ENCODE data around the gene DDX23. TPM values are rescaled to one million over a fixed set of nuclear protein-coding genes. Genes with fewer than 3 reads are reported as not detected.

Gene DDX23
- total RNA-seq, 1 experiment from 2014 or later: 80.8 TPM

DNA sequence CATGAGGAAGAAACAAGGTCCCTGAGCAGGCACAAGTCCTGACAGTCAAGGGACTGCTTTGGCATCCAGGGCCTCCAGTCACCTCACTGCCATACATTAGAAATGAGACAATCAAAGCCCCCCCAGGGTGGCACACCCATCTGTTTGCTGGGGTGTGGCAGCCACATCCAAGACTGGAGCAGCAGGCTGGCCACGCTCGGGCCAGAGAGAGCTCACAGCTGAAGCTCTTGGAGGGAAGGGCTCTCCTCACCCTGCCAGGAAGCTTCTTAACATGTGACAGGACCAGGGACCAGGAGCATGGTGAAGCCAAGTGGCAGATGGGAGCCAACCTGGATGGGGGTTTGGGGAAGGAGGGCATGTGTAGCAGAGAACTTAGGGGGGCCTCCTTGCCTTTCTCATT lies 23.7 kb downstream of the DDX23 start:
- no peaks in the 10 kb centered on the region for H3K27me3 Mint-ChIP-seq (ENCODE audit: unreplicated experiment)
- TF ChIP-seq, protein P1, sequence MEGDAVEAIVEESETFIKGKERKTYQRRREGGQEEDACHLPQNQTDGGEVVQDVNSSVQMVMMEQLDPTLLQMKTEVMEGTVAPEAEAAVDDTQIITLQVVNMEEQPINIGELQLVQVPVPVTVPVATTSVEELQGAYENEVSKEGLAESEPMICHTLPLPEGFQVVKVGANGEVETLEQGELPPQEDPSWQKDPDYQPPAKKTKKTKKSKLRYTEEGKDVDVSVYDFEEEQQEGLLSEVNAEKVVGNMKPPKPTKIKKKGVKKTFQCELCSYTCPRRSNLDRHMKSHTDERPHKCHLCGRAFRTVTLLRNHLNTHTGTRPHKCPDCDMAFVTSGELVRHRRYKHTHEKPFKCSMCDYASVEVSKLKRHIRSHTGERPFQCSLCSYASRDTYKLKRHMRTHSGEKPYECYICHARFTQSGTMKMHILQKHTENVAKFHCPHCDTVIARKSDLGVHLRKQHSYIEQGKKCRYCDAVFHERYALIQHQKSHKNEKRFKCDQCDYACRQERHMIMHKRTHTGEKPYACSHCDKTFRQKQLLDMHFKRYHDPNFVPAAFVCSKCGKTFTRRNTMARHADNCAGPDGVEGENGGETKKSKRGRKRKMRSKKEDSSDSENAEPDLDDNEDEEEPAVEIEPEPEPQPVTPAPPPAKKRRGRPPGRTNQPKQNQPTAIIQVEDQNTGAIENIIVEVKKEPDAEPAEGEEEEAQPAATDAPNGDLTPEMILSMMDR (IDR thresholded peaks at IDR 0.05; ENCODE audit: unreplicated experiment): no peak
- BruUV-seq (replicated peaks): no TSS peak
- intact Hi-C loops (cut with micrococcal nuclease; ENCODE audit: unreplicated experiment): no loop called here
- no peaks in the 10 kb centered on the region for H3K4me1 Mint-ChIP-seq (ENCODE audit: low read depth, unreplicated experiment)
- CTCF ChIA-PET: no interaction called here
- H3K36me3 Mint-ChIP-seq (ENCODE audit: insufficient read depth, unreplicated experiment): peaks cover 17% of the 10 kb centered on the region
- no peak overlapping the region for H3K27ac Mint-ChIP-seq (ENCODE audit: unreplicated experiment)
- no peak for DNase-seq
- H3K4me3 Mint-ChIP-seq (ENCODE audit: low read depth, unreplicated experiment): no peak overlapping the region
- H3K9me3 Mint-ChIP-seq (ENCODE audit: low read depth, unreplicated experiment): no peaks in the 10 kb centered on the region

DNA sequence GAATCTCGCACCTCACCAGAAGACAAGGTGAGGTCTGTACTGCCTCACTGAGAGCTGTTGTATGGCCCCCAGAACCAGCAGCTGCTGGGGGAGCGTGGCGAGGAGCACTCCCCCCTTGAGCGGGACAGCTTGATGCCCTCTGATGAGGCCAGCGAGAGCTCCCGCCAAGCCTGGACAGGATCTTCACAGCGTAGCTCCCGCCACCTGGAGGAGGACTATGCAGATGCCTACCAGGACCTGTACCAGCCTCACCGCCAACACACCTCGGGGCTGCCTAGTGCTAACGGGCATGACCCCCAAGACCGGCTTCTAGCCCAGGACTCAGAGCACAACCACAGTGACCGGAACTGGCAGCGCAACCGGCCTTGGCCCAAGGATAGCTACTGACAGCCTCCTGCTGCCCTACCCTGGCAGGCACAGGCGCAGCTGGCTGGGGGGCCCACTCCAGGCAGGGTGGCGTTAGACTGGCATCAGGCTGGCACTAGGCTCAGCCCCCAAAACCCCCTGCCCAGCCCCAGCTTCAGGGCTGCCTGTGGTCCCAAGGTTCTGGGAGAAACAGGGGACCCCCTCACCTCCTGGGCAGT lies 24.4 kb downstream of the DDX23 start:
- CTCF ChIA-PET: interaction anchor here (0.6 kb wide), 1 partner anchor 91 kb away, joined by 6 read pairs; no protein-coding TSS in a partner anchor
- no peak for DNase-seq
- TF ChIP-seq, protein P1 (IDR thresholded peaks at IDR 0.05; ENCODE audit: unreplicated experiment): no peak
- H3K36me3 Mint-ChIP-seq (ENCODE audit: insufficient read depth, unreplicated experiment): peaks cover 16% of the 10 kb centered on the region
- BruUV-seq (replicated peaks): no TSS peak
- no peak overlapping the region for H3K27ac Mint-ChIP-seq (ENCODE audit: unreplicated experiment)
- no peaks in the 10 kb centered on the region for H3K4me1 Mint-ChIP-seq (ENCODE audit: low read depth, unreplicated experiment)
- H3K9me3 Mint-ChIP-seq (ENCODE audit: low read depth, unreplicated experiment): no peaks in the 10 kb centered on the region
- no peak overlapping the region for H3K4me3 Mint-ChIP-seq (ENCODE audit: low read depth, unreplicated experiment)
- no peaks in the 10 kb centered on the region for H3K27me3 Mint-ChIP-seq (ENCODE audit: unreplicated experiment)
- intact Hi-C loops (cut with micrococcal nuclease; ENCODE audit: unreplicated experiment): no loop called here

DNA sequence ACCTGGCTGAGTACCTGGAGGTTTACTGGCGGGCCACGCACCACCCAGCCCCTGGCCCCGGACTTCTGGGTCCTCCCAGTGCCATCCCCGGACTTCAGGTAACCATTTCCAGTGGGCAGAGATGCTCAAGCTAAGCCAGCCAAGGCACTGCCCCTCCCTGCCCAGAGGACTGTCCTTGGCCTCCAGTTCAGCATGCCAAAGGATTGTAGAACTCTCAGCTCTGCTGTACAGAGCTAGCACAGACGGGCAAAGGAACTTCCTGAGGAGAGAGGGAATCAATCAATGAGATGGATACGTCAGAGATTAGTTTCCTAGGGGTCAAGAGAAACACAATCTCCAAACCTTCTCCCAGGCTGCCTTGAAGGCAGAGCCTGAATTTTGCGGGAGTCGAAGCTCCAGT lies 24.9 kb downstream of the DDX23 start:
- CTCF ChIA-PET: interaction anchor here (0.6 kb wide), 1 partner anchor 91 kb away, joined by 6 read pairs; no protein-coding TSS in a partner anchor
- no TSS peak for BruUV-seq (replicated peaks)
- DNase-seq: no peak

DNA sequence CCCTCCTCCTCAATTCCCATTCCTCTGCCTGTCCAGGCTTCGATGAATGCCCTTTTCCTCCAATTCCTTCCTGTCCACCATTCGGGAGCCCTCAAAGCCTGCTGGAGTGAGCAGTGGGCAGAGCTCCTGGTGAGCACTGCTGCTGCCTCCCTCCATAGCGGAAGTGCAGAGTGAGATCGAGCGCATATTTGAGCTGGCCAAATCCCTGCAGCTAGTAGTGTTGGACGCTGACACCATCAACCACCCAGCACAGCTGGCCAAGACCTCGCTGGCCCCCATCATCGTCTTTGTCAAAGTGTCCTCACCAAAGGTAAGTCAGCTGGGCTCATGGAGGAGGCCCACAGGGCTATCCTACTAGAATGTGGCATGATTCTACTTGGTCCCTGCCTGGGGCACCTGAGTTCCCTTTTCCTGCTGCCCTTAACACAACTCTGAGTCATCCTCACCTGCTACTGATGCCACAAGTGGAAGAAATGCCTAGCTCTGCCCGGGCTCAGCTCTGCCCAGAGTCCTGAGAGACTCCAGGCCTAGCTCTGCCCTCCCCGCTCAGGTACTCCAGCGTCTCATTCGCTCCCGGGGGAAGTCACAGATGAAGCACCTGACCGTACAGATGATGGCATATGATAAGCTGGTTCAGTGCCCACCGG lies 25.6 kb downstream of the DDX23 start:
- intact Hi-C loops (cut with micrococcal nuclease; ENCODE audit: unreplicated experiment): no loop called here
- BruUV-seq (replicated peaks): no TSS peak
- TF ChIP-seq, protein P1 (IDR thresholded peaks at IDR 0.05; ENCODE audit: unreplicated experiment): no peak
- Mint-ChIP-seq H3K4me1 (ENCODE audit: low read depth, unreplicated experiment) (no peaks in the 10 kb centered on the region), H3K4me3 (ENCODE audit: low read depth, unreplicated experiment) (no peak overlapping the region), H3K27ac (ENCODE audit: unreplicated experiment) (no peak overlapping the region), H3K27me3 (ENCODE audit: unreplicated experiment) (no peaks in the 10 kb centered on the region), H3K36me3 (ENCODE audit: insufficient read depth, unreplicated experiment) (peaks cover 10% of the 10 kb centered on the region), H3K9me3 (ENCODE audit: low read depth, unreplicated experiment) (no peaks in the 10 kb centered on the region)
- DNase-seq: no peak
- CTCF ChIA-PET: no interaction called here

More for the DNA sequence above, 24.9 kb downstream of the DDX23 start:
- Mint-ChIP-seq H3K27me3 (ENCODE audit: unreplicated experiment) (no peaks in the 10 kb centered on the region), H3K9me3 (ENCODE audit: low read depth, unreplicated experiment) (no peaks in the 10 kb centered on the region), H3K27ac (ENCODE audit: unreplicated experiment) (no peak overlapping the region), H3K4me3 (ENCODE audit: low read depth, unreplicated experiment) (no peak overlapping the region), H3K4me1 (ENCODE audit: low read depth, unreplicated experiment) (no peaks in the 10 kb centered on the region), H3K36me3 (ENCODE audit: insufficient read depth, unreplicated experiment) (peaks cover 12% of the 10 kb centered on the region)
- intact Hi-C loops (cut with micrococcal nuclease; ENCODE audit: unreplicated experiment): no loop called here
- TF ChIP-seq, protein P1 (IDR thresholded peaks at IDR 0.05; ENCODE audit: unreplicated experiment): no peak
